NCI-H1092 (cell line): ENCODE data around the gene NOP10.

Source experiments
- DNase-seq: peaks from one replicate; lab custom pipeline; 2025; lab: John Stamatoyannopoulos, UW

The NOP10 gene

DNA sequence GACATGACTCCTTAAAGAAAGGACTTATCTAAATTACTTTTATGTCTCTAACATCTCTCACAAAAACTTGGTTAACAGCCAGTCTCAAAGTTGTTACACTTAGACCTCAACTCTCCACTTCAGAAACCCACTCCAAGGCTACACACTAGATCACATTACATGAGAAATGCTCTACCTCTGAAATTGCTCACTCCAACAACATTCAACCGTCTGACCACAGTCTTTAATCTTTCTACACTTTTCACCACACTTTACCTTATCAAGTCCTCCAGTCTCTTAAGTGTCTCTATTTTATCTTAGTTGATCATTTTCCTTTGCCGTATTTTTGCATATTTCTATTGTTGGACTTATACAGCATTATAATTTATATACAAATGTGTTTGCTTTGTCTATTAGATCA lies 11.1 kb downstream of the NOP10 start:
- DNase-seq = no peak

DNA sequence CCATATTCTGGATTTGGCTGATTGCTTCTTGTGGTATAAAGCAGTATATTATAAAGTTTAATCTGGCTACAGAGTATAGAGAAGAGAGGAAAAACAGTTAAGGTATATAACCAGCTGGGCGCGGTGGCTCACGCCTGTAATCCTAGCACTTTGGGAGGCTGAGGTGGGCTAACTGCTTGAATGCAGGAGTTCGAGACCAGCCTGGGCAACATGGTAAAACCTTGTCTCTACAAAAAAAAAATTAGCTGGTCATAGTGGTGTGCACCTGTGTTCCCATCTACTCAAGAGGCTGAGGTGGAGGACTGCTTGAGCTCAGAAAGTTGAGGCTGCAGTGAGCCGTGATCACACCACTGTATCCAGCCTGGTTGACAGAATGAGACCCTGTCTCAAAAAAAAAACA lies 12.7 kb downstream of the NOP10 start:
- DNase-seq = no peak

DNA sequence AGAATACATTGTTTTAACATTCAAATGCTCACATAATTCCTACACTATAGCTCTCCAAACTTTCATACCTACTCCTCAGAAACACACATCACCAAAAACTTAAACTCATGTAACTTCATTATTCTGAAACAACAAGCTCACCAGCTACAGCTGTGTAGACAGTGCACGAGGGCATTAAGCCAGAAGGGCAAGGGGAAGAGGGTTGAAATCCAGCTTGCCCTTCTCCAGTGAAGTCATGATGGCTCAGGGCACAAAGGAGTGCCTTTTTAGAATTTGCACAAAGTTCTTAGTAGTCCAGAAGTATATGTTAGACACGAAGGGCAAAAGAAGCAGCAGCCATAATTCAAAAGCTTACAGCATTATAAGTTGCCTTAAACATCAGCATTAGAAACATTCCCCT lies 13.9 kb downstream of the NOP10 start:
- DNase-seq = no peak

DNA sequence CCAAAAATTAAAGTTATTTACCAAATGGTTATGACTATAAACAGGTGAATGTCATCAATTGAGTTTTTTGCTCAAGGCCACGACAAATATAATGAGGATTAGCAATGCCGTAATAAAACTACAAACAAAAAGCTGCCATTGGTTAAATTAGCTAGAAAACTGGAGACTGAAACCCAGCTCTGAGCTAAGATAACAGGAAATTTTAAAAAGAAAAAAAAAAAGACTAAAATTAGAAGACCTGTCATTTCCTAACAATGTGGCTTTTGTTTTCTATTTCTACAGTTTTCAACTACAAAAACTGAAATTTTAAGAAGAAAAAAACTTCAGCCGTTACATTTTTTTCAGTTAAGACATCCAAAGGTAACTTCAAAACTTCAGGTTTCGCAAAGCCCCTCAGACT lies 15.0 kb downstream of the NOP10 start:
- no peak for DNase-seq

DNA sequence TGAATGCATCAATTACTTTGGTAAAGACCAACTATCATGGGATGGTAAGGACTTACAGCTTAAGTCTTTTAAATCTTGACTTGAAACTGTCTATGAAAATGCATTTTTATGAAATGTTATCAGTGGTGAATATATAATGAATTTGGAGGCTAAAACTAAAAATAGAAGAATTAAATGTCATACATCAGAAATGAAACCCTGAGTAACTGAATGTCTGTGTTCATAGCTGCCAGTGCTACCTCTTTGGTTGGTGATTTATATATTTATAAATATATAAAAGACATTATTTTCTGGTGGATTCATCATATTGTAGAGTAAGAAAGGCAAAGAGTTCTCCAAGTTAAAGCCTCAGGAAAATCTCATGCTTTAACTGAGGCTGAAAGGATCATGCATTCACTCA lies 17.6 kb downstream of the NOP10 start:
- DNase-seq = no peak

DNA sequence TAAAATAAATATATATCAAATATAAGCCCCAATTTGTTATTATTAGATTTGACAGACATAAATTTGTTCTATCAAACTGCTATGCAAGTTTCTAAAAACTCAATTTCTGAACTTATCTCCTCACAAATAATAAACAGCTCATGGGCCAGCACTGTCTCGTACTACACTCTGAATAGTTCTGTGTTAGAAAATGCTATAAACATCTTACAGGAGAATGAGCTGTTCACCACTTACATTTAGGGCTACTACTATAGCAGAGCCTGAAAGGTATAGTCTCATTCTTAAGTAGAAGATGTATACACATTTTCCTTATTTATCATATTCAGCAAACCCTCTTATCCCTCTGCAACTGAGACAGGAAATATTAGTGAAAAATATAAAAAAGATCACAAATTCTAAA lies 18.0 kb downstream of the NOP10 start:
- DNase-seq = no peak

DNA sequence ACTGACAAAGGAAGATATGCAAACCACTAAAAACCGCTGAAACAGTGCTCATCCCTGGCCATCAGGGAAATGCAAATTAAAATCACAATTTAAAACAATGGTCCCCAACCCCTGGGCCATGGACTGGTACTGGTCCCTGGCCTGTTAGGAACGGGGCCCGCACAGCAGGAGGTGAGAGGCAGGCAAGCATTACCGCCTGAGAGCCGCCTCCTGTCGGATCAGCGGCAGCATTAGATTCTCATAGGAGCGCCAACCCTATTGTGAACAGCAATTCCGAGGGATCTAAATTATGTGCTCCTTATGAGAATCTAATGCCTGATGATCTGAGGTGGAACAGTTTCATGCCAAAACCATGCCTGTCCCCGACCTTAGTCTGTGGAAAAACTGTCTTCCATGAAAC lies 19.7 kb downstream of the NOP10 start:
- no peak for DNase-seq

DNA sequence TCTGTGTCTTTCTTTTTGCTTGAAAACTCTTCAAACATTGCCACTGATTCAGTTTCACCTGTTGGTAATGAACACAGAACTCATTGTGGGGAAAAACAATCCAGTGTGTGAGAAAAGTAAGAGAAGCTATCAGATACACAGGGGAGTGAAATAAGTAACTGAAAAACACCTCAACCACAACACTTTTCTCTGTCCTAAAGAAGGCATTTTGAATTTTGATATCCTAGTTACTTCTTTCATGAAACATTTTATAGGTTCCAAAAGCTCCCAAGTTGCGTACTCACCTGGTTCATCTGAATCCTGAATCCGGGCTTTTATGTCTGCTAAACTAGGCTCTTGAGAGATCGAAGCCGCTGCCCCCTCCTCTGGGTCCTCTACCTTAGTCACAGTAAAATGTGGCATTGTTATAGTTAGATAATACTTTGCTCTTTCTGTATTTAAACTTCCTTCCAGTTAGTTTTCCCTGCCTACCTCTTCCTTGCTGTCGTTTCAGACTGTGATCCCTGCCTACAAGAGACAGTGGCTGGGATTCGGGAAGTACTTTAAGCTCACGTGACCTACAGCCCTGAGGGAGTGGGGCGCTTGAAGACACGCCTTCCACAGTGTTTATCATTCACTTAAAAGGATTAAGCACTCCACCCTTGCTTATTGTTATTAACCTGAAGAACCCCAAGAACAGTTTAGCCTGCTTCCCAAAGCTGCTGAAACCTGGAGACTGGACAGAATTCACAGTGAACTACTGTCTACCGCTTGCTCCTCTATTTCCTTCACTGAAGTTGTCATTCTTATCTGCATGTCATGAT lies 24.5 kb downstream of the NOP10 start:
- DNase-seq = no peak

DNA sequence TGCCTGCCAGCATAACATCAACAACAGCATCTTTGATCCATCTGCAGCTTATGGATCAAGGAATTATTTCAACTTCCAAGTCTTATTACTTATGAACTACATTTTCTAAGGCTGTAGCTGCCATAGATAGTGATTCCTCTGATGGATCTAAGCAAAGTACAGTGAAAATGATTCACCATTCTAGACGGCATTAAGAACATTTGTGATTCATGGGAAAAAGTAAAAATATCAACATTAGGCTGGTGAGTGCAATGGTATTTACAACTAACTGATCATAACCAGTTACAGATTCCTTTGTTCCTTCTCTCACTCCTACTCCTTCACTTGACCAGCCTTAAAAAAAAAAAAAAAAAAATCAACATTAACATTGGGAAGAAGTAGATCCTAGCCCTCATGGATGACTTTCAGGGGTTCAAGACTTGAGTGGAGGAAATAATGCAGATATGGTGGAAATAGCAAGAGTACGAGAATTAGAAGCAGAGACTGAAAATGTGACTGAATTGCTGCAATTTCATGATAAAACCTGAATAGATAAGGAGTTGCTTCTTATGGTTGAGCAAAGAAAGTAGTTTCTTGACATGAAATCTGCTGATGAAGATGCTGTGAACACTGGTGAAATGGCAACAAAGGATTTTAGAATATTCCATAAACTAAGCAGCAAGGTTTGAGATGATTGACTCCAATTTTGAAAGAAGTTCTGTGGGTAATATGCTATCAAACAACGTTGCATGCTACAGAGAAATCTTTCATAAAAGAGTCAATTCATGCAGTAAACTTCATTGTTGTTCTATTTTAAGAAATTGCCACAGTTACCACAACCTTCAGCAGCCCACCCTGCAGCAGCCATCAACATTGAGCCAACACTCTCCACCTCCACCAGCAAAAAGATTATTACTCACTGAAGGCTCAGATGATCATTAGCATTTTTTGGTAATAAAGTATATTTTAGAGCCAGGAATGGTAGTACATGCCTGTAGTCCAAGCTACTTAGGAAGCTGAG lies 28.1 kb downstream of the NOP10 start:
- no peak for DNase-seq

DNA sequence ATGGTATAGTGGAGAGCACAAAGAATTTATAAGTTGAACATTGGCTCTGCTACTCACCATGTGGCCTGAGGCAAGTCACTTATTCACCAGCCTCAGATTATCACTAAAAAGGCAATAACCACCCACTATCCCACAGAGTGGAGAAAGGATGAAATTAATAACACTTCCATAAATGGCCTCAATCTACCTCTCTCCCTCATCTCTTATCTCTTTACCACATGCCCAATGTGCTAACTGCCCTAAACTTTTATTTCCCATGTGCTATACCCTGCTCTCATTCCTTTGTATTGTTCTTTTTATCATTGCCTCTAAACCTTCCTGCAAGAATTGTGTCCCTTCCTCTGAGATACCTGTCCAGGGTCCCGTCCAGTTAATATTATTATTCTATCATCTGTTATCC lies 31.4 kb downstream of the NOP10 start:
- DNase-seq = no peak

DNA sequence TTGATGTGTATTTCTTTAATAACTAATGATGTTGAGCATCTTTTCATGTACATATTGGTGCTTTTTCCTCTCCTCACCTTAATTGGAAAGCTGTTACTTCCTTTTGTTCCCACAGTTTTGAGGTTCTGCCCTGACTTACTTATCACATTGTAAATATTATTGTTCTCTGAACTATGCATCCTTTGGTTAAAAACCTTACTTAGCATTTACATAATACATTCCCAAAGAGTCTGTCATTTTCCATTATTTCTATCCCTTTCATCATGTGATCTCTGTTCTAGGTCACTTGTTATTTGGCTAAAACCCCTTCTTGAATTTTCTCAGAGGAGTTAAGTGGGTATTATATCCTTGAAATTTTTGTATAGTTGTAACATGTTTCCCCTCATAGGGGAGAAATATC lies 38.3 kb downstream of the NOP10 start:
- no peak for DNase-seq

DNA sequence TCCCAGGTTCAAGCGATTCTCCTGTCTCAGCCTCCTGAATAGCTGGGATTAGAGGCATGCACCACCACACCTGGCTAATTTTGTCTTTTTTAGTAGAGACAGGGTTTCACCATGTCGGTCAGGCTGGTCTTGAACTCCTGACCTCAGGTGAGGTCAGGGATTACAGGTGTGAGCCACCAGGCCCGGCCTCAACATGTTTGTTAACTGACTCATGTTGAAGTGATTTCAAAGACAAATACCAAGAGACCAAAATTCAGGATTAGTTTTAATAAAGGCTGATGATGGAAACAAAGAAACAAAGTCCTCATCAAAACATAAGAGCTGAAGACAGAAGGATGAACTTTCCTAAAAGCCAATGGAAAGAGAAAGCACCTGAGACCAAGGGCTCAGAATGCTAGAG lies 41.9 kb downstream of the NOP10 start:
- no peak for DNase-seq

DNA sequence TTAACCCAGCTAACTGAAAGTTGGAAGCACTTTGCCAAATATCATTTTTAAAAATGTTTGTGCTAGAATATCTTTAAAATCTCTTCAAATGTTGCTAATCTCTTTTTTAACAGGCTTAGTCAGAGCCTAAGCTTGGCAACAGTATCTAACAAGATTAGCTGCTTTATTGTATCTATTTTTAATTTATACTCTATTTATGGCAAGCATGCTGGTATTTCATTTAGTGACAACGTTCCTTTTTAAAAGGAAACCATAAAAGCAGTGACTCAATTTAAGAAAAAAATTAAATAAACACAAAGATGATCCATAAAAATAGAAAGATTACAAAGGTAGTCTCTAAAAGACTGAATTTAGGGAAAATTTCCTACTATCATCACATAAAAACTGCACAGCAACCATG lies 45.9 kb downstream of the NOP10 start:
- no peak for DNase-seq

DNA sequence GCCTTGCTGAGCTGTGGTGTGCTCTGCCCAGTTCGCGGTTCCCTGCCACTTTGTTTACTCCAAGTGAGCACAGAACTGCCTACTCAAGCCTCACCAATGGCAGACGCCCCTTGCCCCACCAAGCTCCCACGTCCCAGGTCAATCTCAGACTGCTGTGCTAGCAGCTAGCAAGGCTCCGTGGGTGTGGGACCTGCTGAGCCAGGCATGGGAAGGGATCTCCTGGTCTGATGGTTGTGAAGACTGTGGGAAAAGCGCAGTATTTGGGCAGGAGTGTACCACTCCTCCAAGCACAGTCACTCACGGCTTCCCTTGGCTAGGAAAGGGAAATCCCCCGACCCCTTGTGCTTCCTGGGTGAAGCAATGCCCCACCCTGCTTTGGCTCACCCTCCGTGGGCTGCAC lies 50.3 kb downstream of the NOP10 start:
- no peak for DNase-seq
